Stimulated activated CD8-positive, alpha-beta memory T cell treated with anti-CD3 and anti-CD28 coated beads, Interleukin-4, amount 100 ng/mL, for 24 hours (primary cell): ENCODE data around the gene SLC26A1.

Experiments used
- DNase-seq: peaks from one replicate; pipeline ENCODE4 v3.0.0-alpha.2; 2020; ENCODE audit warnings: low read depth

The SLC26A1 gene

GRCh38 chr4:998096-998691 lies 5.0 kb upstream of the SLC26A1 start:
- no peak for DNase-seq

GRCh38 chr4:997375-998071 lies 4.3 kb upstream of the SLC26A1 start:
- DNase-seq, result no peak

- DNase-seq, result no peak
Observed at GRCh38 chr4:996997-997374, 3.8 kb upstream of the SLC26A1 start.

- no peak for DNase-seq
Observed at GRCh38 chr4:996030-996996, 3.1 kb upstream of the SLC26A1 start.

- DNase-seq, result no peak
Observed at GRCh38 chr4:995311-996026, 2.3 kb upstream of the SLC26A1 start.

GRCh38 chr4:992297-993110 lies 700 bp downstream of the SLC26A1 start:
- no peak for DNase-seq

GRCh38 chr4:991451-992296 lies 1.5 kb downstream of the SLC26A1 start:
- DNase-seq, result no peak

- no peak for DNase-seq
Observed at GRCh38 chr4:990746-991367, 2.3 kb downstream of the SLC26A1 start.

- no peak for DNase-seq
Observed at GRCh38 chr4:989722-990471, 3.3 kb downstream of the SLC26A1 start.

GRCh38 chr4:988726-989721 lies 4.2 kb downstream of the SLC26A1 start:
- no peak for DNase-seq

- no peak for DNase-seq
Observed at GRCh38 chr4:987624-988513, 5.3 kb downstream of the SLC26A1 start.

GRCh38 chr4:986879-987623 lies 6.2 kb downstream of the SLC26A1 start, which contains the start of gene IDUA:
IDUA (plus strand) TSS chr4:987044; CDS start chr4:987085, 41 bp downstream.
- peak; percentile 81 for DNase-seq

- DNase-seq, result no peak
Observed at GRCh38 chr4:986428-986878, 6.8 kb downstream of the SLC26A1 start.

GRCh38 chr4:985123-985830 lies 7.9 kb downstream of the SLC26A1 start:
- peak; percentile 58 for DNase-seq
